Ovary (tissue), 3 donors: ENCODE measurements around the gene DLK2.

Experiments used
- CTCF ChIP-seq, 3 donors: fragments of 450-650 bp in 2 of 3; fragments of 200-600 bp in 1 of 3; IDR thresholded peaks; one replicate each; pipeline versions ENCODE4 v1.5.1 to v1.8.0; 2016 to 2022; ENCODE audit warnings: antibody characterized with exemption in 3 of 3, mild to moderate bottlenecking in 1 of 3
- EP300 ChIP-seq: sonication (generic); formaldehyde crosslinking; IDR thresholded peaks from one replicate; pipeline ENCODE4 v1.6.1; 2017; ENCODE audit warnings: antibody characterized with exemption
- POLR2A ChIP-seq: fragments of 450-650 bp; IDR thresholded peaks from one replicate; pipeline ENCODE4 v1.6.1; 2017; ENCODE audit warnings: antibody characterized with exemption, mild to moderate bottlenecking, moderate library complexity
- donor health status: DM: no; HTN: no; CAD: no.

- TF ChIP-seq CTCF (IDR thresholded peaks at IDR 0.05) = no peak
- TF ChIP-seq EP300 = no peak
- no peak for TF ChIP-seq POLR2A
Measured at GRCh38 chr6:43448916-43449315, 6.4 kb downstream of the DLK2 start.
